NCI-H1436 treated with DMSO at 0.1 percent for 48 hours (cell line): ENCODE results near the gene PAPPA2.
"Not testable (repeated sequence)": the region's sequence is repeated elsewhere in the genome, so short reads cannot be mapped to it uniquely, and the experiment has no call there.

Experiments
- DNase-seq: peaks from one replicate; lab custom pipeline; 2025; lab: John Stamatoyannopoulos, UW

The PAPPA2 gene, protein sequence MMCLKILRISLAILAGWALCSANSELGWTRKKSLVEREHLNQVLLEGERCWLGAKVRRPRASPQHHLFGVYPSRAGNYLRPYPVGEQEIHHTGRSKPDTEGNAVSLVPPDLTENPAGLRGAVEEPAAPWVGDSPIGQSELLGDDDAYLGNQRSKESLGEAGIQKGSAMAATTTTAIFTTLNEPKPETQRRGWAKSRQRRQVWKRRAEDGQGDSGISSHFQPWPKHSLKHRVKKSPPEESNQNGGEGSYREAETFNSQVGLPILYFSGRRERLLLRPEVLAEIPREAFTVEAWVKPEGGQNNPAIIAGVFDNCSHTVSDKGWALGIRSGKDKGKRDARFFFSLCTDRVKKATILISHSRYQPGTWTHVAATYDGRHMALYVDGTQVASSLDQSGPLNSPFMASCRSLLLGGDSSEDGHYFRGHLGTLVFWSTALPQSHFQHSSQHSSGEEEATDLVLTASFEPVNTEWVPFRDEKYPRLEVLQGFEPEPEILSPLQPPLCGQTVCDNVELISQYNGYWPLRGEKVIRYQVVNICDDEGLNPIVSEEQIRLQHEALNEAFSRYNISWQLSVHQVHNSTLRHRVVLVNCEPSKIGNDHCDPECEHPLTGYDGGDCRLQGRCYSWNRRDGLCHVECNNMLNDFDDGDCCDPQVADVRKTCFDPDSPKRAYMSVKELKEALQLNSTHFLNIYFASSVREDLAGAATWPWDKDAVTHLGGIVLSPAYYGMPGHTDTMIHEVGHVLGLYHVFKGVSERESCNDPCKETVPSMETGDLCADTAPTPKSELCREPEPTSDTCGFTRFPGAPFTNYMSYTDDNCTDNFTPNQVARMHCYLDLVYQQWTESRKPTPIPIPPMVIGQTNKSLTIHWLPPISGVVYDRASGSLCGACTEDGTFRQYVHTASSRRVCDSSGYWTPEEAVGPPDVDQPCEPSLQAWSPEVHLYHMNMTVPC (N-terminal part only)

DNA sequence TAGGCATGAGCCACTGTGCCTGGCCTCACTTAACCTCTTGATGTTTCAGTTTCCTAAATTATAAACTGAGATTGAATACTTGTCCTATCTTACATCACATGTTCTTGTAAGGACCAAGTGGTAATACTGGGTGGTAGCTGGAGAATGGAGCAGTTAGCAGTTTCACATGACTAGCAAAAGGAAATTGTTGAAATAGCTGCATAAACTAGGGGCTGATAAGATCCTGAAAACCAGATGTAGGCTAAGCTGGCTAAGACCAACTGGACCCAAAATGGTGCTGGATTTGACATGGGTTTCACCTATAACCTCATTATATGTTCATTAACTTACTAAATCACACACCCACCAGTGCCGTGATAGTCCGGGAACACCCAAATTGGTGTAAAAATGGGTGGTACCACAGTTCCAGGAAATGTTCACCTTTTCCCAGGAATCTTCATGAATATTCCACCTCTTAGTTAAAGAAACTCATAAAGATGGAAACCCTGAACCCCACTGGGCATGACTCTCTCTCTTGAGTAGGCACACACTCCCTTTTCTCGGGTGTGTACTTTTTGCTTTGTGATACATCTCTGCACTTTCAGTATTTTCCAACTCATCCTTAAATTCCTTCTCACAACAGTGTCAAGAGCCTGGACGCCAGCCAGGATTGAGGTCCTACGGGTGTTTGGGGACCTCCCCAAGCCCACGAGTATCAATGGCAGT, at the start of gene PAPPA2:
Gene PAPPA2, plus strand, starts transcription at position 502 of the 705 bp plus-strand sequence. CDS start 93,148 bp downstream, outside the sequence.
- DNase-seq = no peak

DNA sequence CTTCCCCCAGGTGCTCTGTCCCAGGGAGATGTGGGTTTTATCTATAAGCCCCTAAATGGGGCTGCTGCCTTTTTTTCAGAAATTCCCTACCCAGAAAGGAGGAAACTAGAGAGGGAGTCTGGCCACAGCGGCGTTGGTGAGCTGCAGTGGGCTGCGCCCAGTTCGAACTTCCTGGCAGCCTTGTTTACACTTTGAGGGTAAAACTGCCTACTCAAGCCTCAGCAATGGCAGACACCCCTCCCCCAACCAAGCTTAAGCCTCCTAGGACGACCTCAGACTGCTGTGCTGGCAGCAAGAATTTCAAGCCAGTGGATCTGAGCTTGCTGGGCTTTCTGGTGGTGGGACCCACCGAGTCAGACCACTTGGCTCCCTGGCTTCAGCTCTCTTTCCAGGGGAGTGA, 46.2 kb upstream of the PAPPA2 start:
- DNase-seq = no peak

DNA sequence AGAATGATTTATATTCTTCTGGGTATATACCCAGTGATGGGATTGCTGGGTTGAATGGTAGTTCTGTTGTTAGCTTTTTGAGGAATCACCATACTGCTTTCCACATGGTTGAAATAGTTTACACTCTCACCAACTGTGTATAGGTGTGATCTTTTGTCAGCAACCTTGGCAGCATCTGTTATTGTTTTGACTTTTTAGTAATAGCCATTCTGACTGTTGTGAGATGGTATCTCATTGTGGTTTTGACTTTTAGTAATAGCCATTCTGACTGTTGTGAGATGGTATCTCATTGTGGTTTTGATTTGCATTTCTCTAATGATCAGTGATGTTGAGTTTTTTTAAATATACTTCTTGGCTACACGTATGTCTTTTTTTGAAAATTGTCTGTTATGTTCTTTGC, 43.4 kb upstream of the PAPPA2 start:
- DNase-seq = not testable (repeated sequence)

DNA sequence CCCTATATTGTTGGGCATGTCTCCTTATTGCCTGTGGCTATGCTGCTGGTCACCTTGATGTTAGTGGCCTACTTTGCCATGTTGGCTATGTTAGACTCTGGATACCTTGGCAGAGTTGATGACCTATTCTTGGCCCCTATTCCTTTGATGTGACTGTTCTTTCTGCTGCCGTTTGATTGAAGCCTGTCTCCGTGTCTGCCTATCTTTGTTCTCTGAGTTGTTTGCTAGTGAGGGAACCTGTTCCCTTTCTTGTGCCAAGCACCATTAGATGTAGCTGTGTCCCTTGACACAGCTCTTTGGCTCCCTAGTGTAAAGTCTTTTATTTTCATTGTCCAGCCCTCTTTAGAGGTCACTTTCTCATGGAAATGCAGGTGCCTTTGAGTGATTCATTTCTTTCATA, 28.7 kb upstream of the PAPPA2 start:
- no peak for DNase-seq

DNA sequence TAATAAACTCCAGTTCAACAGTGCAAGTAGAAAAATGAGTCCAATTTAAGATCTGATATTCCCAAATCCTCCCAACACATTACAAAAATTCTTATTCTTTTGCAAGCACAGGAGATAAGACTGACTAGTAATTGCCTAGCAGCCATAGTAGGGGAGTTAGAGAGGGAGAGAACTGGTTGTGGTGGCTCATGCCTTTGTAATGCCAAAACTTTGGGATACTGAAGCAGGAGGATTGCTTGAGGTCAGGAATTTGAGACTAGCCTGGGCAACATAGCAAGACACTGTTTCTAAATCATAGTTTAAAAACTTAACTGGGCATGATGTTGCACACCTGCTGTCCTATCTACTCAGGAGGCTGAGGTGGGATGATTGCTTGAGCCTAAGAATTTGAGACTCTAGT, 26.7 kb upstream of the PAPPA2 start:
- no peak for DNase-seq

DNA sequence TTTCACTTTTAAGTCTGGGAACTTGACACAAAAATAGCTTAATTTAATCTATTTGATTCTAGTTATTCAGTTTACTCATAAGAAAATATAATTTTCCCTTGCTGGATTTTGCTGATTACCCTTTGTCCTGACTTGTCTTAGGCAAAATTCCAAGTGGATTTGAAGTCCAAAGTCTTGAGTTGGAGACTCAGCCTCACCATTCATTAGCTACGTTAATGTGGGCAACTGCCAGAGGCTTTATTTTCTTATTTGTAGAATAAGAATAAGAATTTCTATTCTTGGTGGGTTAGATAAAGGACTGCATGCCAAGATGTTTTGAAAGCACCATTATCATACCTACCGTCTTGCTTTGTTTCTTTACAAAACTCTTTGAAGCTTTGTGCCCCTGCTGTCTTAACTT, 22.8 kb upstream of the PAPPA2 start:
- DNase-seq = no peak

DNA sequence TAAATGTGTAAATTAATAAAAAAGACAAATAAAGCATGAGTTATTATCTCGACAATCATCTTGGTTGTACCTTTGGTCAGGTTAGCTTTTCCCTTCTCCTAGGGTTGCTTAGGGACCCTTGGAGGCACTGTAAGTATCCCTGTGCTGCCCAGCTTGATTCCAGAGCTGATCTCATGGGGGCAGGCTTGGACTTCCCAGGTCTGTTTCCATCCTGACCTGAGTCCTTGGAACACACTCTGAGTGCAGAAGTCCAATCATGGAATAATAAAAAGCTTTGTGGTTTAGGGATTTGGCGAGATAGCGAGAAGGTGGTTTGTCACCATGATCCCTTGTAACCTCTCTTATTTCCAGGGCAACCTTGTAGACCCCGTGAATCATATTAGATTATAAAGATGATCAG, 18.7 kb upstream of the PAPPA2 start:
- no peak for DNase-seq

DNA sequence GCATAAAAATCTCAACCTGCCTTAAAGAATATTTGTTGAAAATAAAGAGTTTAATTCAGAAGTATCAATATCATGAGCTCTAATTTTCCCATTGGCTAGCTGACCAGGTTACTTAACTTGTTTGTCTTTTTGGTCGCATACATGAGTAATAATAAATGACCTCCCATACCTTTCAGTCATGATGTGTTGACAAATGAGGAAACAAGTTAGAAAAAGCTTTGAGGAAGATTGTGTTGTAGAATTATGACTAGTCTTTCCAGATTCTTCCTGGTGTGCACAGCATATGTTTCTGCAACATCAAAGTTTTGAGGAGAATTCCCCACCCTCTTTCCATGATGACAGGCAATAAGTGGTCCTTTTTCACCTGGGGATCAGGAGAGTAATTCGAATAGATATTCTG, 17.6 kb upstream of the PAPPA2 start:
- no peak for DNase-seq

DNA sequence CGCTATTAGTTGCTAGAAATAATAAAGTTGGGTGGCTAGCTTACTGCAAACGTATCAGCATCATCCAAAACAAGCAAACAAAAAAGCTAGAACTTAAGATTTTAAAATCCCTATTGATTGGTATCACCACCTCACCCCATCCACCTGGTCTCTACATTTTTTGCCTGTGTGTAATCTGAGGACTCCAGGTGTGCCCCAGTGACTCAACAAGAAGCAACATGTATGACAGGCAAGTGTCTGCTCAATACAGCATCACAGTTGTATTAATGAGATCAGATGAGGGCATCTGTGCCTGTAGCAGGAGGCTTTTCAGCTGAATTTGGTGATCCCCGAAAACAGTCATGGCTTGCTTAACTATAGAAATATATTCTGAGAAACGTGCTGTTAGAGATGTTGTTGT, 14.6 kb upstream of the PAPPA2 start:
- no peak for DNase-seq

DNA sequence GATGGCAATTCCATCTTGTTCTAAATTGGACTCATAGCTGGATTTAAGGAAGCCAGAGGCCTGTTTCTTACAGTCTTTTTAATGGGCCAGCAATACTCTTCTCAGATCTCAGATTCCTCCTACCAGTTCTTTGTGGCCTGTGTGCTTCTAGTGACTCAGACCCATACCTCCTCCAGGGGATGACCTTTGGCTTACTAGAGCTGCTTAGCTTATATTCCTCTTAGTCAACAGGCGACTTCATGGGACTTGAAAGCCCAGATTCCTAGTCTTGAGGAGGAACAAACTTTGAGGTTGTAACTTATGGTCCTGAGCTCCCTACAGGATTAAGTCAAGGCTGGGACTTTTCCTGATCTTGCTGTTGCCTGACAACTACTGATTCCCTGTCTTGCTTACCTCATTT, 12.4 kb upstream of the PAPPA2 start:
- DNase-seq = no peak

DNA sequence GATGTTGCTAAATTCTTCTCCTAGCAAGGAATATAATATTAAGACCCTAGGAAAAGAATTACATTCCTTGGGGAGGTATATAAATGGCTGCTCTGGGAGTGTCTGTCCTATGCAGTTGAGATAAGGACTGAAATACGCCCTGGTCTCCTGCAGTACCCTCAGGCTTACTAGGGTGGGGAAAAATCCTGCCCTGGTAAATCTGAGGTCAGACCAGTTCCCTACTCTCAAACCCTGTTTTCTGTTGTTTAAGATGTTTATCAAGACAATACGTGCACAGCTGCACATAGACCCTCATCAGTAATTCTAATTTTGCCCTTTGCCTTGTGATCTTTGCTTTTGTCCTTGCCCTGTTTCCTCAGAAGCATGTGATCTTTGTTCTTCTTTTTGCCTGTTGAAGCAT, 11.2 kb upstream of the PAPPA2 start:
- DNase-seq = not testable (repeated sequence)

DNA sequence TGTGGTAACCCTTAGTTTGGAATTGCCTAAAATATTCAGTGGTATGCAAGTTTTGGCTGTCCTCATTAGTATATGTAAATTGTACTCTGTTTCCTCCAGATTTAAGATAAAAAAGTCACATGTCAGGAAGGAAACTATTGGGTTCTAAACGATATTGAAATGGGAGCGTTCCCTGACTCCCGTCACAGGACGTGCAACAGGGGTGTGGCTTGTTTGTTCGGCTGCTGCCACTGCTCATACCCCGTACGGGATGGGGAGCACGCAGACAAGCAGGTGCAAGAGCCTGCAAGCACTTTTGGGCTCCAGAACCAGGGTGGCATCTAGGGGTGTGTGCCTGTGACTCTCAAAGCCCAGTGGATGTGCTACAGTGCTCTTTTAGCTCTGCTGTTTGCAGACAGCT, 6.2 kb upstream of the PAPPA2 start:
- no peak for DNase-seq

DNA sequence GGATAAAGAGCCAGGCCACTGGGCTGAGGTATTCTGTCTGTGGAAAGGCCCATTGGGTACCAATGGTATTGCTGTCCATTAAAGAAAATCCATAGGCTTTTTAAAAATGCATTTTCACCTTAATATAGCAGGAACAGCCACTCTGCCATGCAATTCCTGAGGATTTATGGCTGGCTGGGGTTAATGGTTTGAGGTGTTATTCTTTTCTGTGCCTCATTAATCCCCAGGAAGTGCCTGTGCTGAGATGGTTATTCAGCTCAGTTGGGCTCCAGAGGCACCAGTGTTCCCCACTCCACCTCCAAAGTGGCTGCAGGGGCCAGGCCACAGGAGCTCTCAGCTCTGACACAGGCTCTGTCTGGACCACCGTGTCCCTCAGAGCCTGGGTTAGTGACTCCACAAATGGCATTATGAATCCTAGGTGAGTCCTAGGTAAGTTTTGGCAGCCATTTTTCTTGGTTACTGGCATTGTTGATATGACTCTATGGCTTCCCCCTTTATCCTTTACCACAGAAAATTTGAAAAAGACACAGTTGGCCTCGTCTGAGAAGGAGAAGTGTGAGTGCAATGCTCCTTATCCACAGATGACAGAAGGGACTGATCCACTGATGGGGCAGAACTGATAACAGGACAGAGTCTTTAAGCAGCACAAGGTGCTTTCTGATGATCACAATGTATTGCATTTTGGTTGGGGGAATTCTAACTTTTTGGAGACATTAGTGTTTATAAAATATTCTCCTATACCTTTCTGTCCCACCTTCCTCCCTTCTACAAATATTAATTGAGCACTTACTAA, 2.2 kb upstream of the PAPPA2 start:
- no peak for DNase-seq

DNA sequence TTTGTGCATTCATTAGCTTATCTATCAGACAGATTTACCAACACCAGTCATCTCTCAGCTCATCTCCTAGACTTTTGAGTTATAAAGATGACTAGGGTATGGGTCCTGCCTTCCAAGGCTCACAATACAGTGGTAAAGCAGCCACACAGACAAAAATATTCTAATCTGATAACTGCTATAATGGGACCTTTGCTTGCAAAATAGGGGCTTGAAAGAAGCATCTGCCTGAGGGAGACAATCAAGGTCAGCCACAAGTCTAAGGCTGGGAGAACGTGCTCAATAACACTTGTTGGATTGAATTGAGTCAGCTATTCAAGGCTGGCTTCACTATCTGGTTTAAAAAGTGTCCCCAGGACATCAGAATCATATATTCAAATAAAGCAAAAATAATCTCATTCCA, 1.4 kb upstream of the PAPPA2 start:
- no peak for DNase-seq

DNA sequence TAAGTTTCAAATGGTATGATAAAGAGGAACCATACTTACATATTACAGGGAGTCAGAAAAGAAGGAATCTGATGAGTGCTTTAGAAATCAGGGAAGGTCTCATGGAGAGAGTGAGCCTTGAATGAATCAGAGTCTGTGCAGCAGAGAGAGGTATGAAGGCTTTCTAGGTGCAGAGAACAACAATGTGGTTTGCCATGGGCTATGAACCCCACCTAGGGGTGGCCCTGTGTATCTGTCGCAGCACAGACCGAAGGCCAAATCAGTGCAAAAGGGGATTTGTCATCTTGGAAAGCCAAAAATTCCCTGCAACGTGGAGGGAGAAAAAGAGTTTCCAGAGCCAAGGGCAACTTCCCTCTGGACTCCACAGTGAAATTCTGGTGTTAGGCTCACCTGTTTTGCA, 3.5 kb downstream of the PAPPA2 start:
- DNase-seq = no peak

DNA sequence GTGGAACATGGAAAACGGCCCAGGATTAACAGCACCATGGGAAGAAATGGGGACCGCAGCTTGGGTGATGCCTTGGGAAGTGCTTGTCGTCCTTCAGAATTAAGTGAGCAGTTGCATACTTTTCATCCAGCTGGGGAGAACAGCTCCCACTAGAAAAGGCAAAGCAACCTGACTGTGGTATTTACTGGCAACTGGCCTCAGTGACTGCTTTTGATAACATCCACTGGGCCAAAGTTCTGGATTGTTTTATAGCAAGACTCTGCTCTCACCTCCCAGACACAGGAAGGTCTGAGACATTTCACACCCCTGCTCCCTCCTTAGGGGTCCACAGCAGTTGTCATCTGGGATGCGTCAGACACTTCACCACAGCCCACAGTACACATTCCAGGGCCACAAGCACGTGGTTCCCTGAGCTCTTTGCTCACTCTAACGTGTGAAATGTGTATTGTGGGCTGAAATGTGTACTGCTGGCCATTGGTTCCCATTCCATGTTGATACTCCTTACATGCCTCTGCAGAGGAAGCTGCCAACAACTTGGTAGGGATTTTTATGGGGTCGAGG, 6.6 kb downstream of the PAPPA2 start:
- no peak for DNase-seq

DNA sequence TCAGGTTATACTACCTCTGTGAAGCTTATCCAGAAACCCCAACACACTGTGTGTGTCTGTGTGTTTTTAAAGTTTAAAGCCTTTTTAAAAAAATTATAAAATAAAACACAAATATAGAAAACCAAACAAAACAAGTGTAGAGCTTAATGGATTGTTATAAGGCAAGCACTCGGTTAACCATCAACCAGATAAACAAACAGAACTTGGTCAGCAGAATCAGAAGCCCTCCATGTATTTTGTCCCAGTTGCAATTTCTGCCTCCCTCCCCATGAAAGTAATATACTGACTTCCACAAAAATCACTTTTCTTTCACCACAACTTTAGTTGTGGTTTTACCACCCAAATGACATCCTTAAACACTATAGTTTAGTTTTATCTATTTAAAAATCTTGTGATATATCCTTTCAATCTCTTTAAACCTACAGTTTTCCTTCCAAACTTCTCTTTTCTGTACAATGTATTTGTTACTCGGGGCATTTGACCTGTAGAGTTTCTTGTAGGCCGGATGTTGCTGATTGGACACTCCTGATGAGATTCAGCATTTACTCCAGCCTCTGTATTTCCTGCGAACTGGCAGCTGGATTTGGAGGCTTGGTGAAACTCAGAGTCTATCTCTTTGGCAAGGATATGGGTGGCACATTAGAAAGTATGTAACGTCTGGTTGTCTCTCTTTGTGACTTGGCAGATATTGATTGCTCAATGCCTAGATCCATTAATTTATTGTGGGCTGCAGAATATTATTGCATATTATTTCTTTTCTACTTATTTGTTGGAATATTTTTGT, 8.6 kb downstream of the PAPPA2 start:
- no peak for DNase-seq

DNA sequence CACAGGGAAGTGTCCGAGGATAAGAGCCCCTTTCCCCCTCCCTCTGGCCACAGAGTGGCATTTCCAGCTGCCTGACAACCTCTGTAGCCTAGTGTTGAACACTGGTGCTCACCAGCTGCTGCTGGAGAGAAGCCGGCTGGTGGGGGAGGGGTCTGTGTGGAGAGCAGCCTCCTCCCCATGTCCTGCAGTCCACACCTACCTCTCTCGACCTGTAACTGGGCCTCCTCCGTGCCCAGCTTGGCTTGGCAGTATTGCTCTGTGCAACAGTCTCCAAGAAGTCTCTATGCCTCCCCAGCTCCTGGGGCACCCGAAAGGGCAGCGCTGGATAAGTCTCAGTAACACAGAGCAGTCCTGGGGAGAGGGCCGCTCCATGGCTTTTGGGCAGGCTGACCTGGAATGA, 17.0 kb downstream of the PAPPA2 start:
- no peak for DNase-seq

DNA sequence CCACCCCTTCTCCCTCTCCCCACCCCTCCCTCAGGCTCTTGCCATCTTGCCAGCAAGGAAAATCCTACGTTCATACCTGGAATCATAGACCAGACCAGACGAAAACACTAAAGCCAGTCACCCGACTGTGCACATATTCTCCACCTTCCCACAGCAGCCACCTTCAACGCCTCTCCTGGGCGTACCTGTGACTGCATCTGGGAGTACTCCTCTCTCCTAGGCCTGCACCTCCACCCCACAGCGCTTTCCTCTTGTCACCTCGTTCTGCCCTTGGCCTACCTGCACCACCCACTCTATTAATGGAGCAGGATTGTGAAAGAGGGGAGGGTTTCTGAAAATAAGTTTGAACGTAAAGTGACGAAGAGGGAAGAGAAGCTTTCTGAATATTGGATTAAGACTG, 17.8 kb downstream of the PAPPA2 start:
- DNase-seq = no peak

DNA sequence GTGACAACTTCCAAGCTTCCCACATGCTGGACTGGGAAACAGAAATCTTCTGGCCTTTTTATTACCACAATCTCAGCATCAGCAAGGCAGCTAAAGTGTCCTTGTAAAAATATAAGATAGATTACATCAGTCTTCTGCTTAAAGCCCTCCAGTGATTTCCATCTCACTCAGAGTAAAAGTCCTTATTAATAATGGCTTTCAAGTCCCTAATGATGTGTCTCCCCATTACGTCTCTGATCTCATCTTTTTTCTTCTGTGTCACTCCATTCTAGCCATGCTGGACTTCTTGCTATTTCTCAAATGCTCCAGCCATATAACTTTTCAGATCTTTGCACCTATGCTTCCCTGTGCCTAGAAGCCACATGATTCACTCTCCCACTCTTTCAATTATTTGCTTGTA, 22.1 kb downstream of the PAPPA2 start:
- no peak for DNase-seq

DNA sequence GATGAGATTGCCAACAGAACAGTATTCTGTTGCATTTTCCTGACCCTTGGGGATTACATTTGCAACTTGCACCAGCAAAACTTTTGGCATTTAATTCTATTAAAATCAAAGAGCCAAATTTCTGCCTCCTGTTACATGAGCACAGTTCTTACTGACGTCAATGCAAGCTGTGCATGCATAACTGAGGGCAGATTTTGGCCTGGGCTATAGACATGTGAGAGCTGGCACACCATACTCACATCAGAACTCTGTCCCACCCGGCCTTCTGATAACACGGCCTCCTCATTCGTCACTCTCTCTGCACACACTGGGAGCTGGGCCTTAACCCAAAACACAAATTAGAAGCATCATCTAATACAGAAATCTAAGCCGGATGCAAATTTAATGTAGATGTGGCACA, 31.5 kb downstream of the PAPPA2 start:
- no peak for DNase-seq
